Measurements from ENCODE around the gene ADGRV1. TPM values are rescaled to one million over a fixed set of nuclear protein-coding genes. Genes with fewer than 3 reads are reported as not detected.

The ADGRV1 gene
- total and polyA plus RNA-seq, 2 donors (not counting 3 experiments of a cell fraction or from before 2014, with no cell fraction given): 0.11 to 0.55 TPM

DNA sequence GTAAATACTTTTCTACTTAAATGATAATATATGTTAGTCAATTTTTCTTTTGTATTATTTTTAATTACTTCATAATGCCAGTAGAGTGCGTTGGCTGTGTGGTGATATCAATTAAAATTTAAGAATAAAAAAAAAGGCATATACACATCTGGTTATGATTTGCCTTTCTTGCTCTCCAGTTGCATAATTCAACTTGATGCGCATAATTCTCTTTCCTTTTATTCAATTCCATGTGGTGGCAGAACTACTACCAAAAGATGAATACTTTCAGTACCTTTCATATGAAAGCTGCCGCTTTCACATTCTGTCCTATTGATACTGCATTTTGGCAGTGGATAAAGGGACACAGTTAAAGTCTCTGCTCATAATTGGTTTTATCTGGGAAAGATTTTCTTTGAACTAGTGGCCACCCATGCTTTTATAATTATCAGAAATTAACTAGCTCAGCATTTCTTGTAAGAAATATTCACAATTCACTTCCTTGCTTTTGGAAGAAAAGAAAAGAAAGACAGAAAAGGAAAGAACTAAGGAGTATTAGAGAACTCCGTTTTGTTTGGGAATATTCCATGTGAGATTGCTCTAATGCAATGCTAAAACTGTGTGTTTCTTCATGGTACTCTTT lies 12.3 kb upstream of the ADGRV1 start:
- no TSS peak for BruUV-seq (replicated peaks)
- POLR2A ChIA-PET: no interaction called here
- H3K27ac ChIP-seq (ENCODE audit: insufficient read depth, low read depth, low read length): no peak overlapping the region
- H3K4me3 ChIP-seq (replicated peaks in 1 of 3; ENCODE audit: insufficient read depth in 1 of 3, low read depth in 1 of 3, low read length in 3 of 3): no peak overlapping the region
- intact Hi-C loops (cut with micrococcal nuclease) (no loop called here), dilution Hi-C loops (cut with MboI; ENCODE audit: extremely low pct_ligation_motif_present, low sequenced_read_pairs) (no loop called here)
- H3K36me3 ChIP-seq (ENCODE audit: control insufficient read depth in 2 of 2, extremely low read depth in 1 of 2, insufficient read depth in 2 of 2, low read length in 2 of 2): no peaks in the 10 kb centered on the region
- no peak for DNase-seq (ENCODE audit: low read depth, low spot score)
- no peaks in the 10 kb centered on the region for H4K20me1 ChIP-seq (replicated peaks; ENCODE audit: control insufficient read depth, extremely low read depth, insufficient read depth, low read length)
- H3K4me1 ChIP-seq (ENCODE audit: control insufficient read depth, extremely low read depth, insufficient read depth, low read length): no peaks in the 10 kb centered on the region
- TF ChIP-seq, protein P1, sequence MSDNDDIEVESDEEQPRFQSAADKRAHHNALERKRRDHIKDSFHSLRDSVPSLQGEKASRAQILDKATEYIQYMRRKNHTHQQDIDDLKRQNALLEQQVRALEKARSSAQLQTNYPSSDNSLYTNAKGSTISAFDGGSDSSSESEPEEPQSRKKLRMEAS (IDR thresholded peaks at IDR 0.05; ENCODE audit: insufficient read depth, insufficient read length): no peak
- TF ChIP-seq EZH2 (IDR thresholded peaks at IDR 0.05; ENCODE audit: borderline replicate concordance, low read depth, low read length, severe bottlenecking) (no peak), POLR2A (IDR thresholded peaks at IDR 0.05; ENCODE audit: low read depth, low read length) (no peak), MYC (IDR thresholded peaks at IDR 0.05; ENCODE audit: low read depth, low read length) (no peak), FOS (IDR thresholded peaks at IDR 0.05; ENCODE audit: borderline replicate concordance, insufficient read depth, low read length) (no peak), JUN (IDR thresholded peaks at IDR 0.05; ENCODE audit: borderline replicate concordance, insufficient read depth, insufficient read length, low read depth) (no peak), POLR2AphosphoS5 (IDR thresholded peaks at IDR 0.05; ENCODE audit: insufficient read depth, low read depth, low read length) (no peak), GATA2 (IDR thresholded peaks at IDR 0.05; ENCODE audit: insufficient read depth, insufficient read length, low read depth, low read length) (no peak)
- TF ChIP-seq, protein P2, sequence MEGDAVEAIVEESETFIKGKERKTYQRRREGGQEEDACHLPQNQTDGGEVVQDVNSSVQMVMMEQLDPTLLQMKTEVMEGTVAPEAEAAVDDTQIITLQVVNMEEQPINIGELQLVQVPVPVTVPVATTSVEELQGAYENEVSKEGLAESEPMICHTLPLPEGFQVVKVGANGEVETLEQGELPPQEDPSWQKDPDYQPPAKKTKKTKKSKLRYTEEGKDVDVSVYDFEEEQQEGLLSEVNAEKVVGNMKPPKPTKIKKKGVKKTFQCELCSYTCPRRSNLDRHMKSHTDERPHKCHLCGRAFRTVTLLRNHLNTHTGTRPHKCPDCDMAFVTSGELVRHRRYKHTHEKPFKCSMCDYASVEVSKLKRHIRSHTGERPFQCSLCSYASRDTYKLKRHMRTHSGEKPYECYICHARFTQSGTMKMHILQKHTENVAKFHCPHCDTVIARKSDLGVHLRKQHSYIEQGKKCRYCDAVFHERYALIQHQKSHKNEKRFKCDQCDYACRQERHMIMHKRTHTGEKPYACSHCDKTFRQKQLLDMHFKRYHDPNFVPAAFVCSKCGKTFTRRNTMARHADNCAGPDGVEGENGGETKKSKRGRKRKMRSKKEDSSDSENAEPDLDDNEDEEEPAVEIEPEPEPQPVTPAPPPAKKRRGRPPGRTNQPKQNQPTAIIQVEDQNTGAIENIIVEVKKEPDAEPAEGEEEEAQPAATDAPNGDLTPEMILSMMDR (IDR thresholded peaks at IDR 0.05; ENCODE audit: extremely low read depth in 1 of 2, insufficient read depth in 1 of 2, low read depth in 1 of 2, low read length in 2 of 2): no peak
- H3K9ac ChIP-seq (replicated peaks; ENCODE audit: extremely low read depth, insufficient read depth, low read length): no peak overlapping the region
- H3K79me2 ChIP-seq (ENCODE audit: control insufficient read depth, insufficient read depth, low read length): no peaks in the 10 kb centered on the region
- H3K4me2 ChIP-seq (ENCODE audit: insufficient read depth, low read length): no peak overlapping the region
- no peaks in the 10 kb centered on the region for H3K9me3 ChIP-seq (replicated peaks; ENCODE audit: control insufficient read depth, insufficient read depth, low read length)
- H3K27me3 ChIP-seq (ENCODE audit: control insufficient read depth in 2 of 2, insufficient read depth in 2 of 2, low read length in 2 of 2): peaks cover 7 to 17% of the 10 kb centered on the region in 2 experiments
- CTCF ChIA-PET: interaction anchor here (1.7 kb wide), 1 partner anchor 107 kb away, joined by 4 read pairs; no protein-coding TSS in a partner anchor
- H3K9me1 ChIP-seq (replicated peaks; ENCODE audit: control insufficient read depth, extremely low read depth, insufficient read depth, low read length): no peaks in the 10 kb centered on the region
- no peak for FAIRE-seq
- no peak overlapping the region for H2AFZ ChIP-seq (ENCODE audit: low read depth, low read length)
